Measurements from ENCODE around the gene LCN10. TPM values are rescaled to one million over a fixed set of nuclear protein-coding genes. Genes with fewer than 3 reads are reported as not detected.
"Not testable (repeated sequence)": the region's sequence is repeated elsewhere in the genome, so short reads cannot be mapped to it uniquely, and the experiment has no call there.

The LCN10 gene
- polyA plus RNA-seq, 2 of the 4 experiments (the other 2 are of a cell fraction): not detected

- TF ChIP-seq, protein P1, sequence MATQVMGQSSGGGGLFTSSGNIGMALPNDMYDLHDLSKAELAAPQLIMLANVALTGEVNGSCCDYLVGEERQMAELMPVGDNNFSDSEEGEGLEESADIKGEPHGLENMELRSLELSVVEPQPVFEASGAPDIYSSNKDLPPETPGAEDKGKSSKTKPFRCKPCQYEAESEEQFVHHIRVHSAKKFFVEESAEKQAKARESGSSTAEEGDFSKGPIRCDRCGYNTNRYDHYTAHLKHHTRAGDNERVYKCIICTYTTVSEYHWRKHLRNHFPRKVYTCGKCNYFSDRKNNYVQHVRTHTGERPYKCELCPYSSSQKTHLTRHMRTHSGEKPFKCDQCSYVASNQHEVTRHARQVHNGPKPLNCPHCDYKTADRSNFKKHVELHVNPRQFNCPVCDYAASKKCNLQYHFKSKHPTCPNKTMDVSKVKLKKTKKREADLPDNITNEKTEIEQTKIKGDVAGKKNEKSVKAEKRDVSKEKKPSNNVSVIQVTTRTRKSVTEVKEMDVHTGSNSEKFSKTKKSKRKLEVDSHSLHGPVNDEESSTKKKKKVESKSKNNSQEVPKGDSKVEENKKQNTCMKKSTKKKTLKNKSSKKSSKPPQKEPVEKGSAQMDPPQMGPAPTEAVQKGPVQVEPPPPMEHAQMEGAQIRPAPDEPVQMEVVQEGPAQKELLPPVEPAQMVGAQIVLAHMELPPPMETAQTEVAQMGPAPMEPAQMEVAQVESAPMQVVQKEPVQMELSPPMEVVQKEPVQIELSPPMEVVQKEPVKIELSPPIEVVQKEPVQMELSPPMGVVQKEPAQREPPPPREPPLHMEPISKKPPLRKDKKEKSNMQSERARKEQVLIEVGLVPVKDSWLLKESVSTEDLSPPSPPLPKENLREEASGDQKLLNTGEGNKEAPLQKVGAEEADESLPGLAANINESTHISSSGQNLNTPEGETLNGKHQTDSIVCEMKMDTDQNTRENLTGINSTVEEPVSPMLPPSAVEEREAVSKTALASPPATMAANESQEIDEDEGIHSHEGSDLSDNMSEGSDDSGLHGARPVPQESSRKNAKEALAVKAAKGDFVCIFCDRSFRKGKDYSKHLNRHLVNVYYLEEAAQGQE (IDR thresholded peaks at IDR 0.05): no peak
- TF ChIP-seq JUNB (IDR thresholded peaks at IDR 0.05): no peak
- TF ChIP-seq CBX2 (IDR thresholded peaks at IDR 0.05; ENCODE audit: borderline replicate concordance, low read depth): no peak
- TF ChIP-seq PHF8 (IDR thresholded peaks at IDR 0.05; ENCODE audit: borderline replicate concordance, low read depth): no peak
Measured at GRCh38 chr9:136769710-136770191, 27.0 kb upstream of the LCN10 start (continued).

DNA sequence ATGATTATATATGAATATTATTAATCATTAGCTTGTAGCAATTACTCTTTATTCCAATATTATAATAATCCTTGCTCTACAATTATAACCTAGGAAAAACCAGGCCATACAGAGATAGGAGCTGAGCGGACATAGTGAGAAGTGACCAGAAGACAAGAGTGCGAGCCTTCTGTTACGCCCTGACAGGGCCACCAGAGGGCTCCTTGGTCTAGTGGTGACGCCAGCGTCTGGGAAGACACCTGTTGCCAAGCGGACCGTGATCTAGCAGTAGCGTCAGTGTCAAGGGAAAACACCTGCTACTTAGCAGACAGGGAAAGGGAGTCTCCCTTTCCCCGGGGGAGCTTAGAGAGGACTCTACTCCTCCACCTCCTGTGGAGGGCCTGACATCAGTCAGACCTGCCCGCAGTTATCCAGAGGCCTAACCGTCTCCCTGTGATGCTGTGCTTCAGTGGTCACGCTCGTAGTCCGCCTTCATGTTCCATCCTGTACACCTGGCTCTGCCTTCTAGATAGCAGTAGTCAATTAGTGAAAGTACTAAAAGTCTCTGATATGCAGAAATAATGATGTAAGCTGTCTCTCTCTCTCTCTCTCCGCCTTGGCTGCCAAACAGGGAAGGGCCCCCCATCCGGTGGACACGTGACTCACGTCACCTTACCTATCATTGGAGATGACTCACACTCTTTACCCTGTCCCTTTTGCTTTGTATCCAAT, 23.8 kb upstream of the LCN10 start:
- ATAC-seq; H3K9me3 ChIP-seq; H3K4me2 ChIP-seq; H3K27ac ChIP-seq; POLR2A ChIA-PET; H3K4me3 ChIP-seq; FAIRE-seq; TF ChIP-seq FOSL2 (IDR thresholded peaks at IDR 0.05): not testable (repeated sequence)
- TF ChIP-seq FOSL2 (CRISPR knock-in tag; IDR thresholded peaks at IDR 0.05) (peak; percentile 48), CTCF (IDR thresholded peaks at IDR 0.05) (peak; percentile 26; the same call in 1 of the 3 replicates)
- DNase-seq (ENCODE audit: low read depth in 1 of 2, low spot score in 1 of 2): peak in 1 of 2 experiments; percentile 79
- H3K4me1 ChIP-seq: peaks cover 16% of the 10 kb centered on the region; the same call in 2 of the 3 replicates
- CTCF ChIA-PET: interaction anchor here (0.8 to 28.0 kb wide), 14 partner anchors 0 to 301 kb away, joined by 3 to 625 read pairs (median 4); partner anchors contain the start of genes LCN15, LCN8 and TMEM141
- WGBS (ENCODE audit: missing lambda C conversion rate): 34% methylated on average over 18 of the region's 18 CpGs

- DNase-seq (ENCODE audit: low read depth in 1 of 2, low spot score in 1 of 2); H3K4me2 ChIP-seq; ATAC-seq; FAIRE-seq; H3K27ac ChIP-seq; POLR2A ChIA-PET; H3K4me3 ChIP-seq; H3K9me3 ChIP-seq: not testable (repeated sequence)
- CTCF ChIA-PET: interaction anchor here (0.8 to 28.0 kb wide), 11 partner anchors 1 to 302 kb away, joined by 3 to 625 read pairs (median 4); partner anchors contain the start of genes LCN15, LCN8 and TMEM141
- WGBS (ENCODE audit: missing lambda C conversion rate): 76% methylated on average over 14 of the region's 14 CpGs
- H3K4me1 ChIP-seq: peaks cover 20% of the 10 kb centered on the region
Measured at GRCh38 chr9:136765745-136766409, 23.1 kb upstream of the LCN10 start.

- WGBS (ENCODE audit: missing lambda C conversion rate): 84% methylated on average over 5 of the region's 14 CpGs
- no peak for ATAC-seq
- FAIRE-seq: no peak
- peaks cover 16% of the 10 kb centered on the region for H3K4me1 ChIP-seq
- DNase-seq (ENCODE audit: low read depth in 1 of 2, low spot score in 1 of 2): no peak
- no peaks in the 10 kb centered on the region for H3K9me3 ChIP-seq
- CTCF ChIA-PET: interaction anchor here (1.2 to 28.0 kb wide), 2 partner anchors 13 to 264 kb away, joined by 4 to 625 read pairs; partner anchors contain the start of gene TMEM141
- POLR2A ChIA-PET: no interaction called here
- H3K27ac ChIP-seq: no peak overlapping the region
- no peak overlapping the region for H3K4me3 ChIP-seq
- no peak overlapping the region for H3K4me2 ChIP-seq
- no peak for TF ChIP-seq FOSL2 (IDR thresholded peaks at IDR 0.05)
- TF ChIP-seq FOSL2 (CRISPR knock-in tag; IDR thresholded peaks at IDR 0.05): no peak
- TF ChIP-seq, protein P2, sequence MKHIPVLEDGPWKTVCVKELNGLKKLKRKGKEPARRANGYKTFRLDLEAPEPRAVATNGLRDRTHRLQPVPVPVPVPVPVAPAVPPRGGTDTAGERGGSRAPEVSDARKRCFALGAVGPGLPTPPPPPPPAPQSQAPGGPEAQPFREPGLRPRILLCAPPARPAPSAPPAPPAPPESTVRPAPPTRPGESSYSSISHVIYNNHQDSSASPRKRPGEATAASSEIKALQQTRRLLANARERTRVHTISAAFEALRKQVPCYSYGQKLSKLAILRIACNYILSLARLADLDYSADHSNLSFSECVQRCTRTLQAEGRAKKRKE (CRISPR knock-in tag; IDR thresholded peaks at IDR 0.05; ENCODE audit: low read depth): no peak
- no peak for TF ChIP-seq RAD21 (conservative IDR thresholded peaks at IDR 0.05 in 1 of 2, IDR thresholded peaks at IDR 0.05 in 1 of 2)
- no peak for TF ChIP-seq FOSB (CRISPR knock-in tag; IDR thresholded peaks at IDR 0.05)
- TF ChIP-seq, protein P3, sequence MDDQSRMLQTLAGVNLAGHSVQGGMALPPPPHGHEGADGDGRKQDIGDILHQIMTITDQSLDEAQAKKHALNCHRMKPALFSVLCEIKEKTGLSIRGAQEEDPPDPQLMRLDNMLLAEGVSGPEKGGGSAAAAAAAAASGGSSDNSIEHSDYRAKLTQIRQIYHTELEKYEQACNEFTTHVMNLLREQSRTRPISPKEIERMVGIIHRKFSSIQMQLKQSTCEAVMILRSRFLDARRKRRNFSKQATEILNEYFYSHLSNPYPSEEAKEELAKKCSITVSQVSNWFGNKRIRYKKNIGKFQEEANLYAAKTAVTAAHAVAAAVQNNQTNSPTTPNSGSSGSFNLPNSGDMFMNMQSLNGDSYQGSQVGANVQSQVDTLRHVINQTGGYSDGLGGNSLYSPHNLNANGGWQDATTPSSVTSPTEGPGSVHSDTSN (IDR thresholded peaks at IDR 0.05): no peak
- TF ChIP-seq, protein P4, sequence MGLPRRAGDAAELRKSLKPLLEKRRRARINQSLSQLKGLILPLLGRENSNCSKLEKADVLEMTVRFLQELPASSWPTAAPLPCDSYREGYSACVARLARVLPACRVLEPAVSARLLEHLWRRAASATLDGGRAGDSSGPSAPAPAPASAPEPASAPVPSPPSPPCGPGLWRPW (IDR thresholded peaks at IDR 0.05): no peak
- no peak for TF ChIP-seq CTCF (IDR thresholded peaks at IDR 0.05)
- TF ChIP-seq EHF (CRISPR knock-in tag; IDR thresholded peaks at IDR 0.05): no peak
- TF ChIP-seq CBX8 (IDR thresholded peaks at IDR 0.05): no peak
- no peak for TF ChIP-seq HOXA7 (CRISPR knock-in tag; IDR thresholded peaks at IDR 0.05)
- no peak for TF ChIP-seq USF2 (IDR thresholded peaks at IDR 0.05)
Measured at GRCh38 chr9:136765041-136765440, 22.3 kb upstream of the LCN10 start.

All from A549 (cell line).